NCI-H748 (cell line): Measurements from ENCODE around the gene PTK6.
"Not testable (repeated sequence)": the region's sequence is repeated elsewhere in the genome, so short reads cannot be mapped to it uniquely, and the experiment has no call there.

ENCODE experiments used
- DNase-seq: peaks from one replicate; lab custom pipeline; 2025; ENCODE audit not compliant: unreplicated experiment; lab: John Stamatoyannopoulos, UW

PTK6 gene

DNA sequence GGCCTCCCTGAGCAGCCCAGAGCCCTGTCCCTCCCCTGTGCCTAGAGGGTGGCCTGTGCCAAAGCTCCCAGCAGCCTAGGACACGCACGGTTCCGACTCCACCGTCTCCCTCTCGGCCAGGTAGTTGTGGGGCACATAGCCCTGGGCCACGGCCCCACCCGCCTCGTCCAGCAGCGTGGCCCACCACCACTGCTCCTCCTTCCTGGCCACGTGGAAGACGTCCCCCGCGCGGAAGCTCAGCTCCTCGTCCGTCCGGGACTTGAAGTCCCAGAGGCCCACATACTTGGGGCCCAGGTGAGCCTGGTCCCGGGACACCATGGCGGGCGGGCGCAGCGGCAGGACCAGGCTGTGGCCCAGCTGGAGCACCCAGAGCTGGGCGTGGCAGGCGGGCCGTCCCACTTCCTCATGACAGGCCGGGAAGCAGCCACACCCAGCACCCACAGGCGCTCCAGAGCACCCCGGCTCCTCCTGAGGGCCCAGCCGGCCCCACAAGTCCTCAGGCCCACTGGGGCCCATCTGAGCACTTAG lies at the start of gene PTK6:
Gene PTK6 (minus strand): TSS at position 380 of the 528 bp plus-strand sequence. CDS start 62 bp downstream, at position 318.
- no peak for DNase-seq

- DNase-seq, result no peak
These were observed 49.6 kb upstream of the PTK6 start for GRCh38 chr20:63586797-63587196.

GRCh38 chr20:63585616-63586565 lies 48.7 kb upstream of the PTK6 start:
- DNase-seq, result no peak

- no peak for DNase-seq
These were observed 45.3 kb upstream of the PTK6 start for GRCh38 chr20:63582382-63583063.

DNA sequence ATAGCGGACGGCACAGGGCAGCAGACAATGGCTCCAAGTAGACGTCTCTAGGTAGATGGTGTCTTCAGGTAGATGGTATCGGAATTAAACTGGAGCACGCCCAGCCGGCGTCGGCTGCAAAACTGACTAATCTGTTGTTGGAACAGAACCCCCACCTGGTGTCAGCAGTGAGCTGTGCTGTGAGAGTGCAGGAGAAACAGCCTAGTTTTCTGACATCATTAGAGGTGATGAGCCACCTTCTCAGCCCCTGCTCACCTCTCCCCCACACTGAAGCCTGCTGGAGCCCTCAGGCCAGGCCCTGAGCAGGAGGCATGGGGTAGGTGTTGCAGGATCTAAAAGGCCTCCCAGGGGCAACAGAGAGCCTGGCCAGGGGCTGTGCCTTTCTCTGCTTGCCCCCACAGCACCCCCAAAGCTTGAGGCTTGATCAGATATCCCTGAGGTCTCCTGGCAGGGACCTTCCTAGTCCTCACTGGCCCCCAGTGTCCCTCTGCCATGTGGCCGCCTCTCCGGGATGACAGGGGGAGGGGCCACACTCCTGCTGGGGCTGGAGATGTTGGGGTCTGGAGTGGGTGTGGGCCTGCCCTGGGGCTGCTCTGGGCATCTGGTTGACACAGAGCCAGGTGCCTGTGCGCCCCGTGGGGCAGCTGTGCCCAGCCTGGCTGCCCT lies 43.8 kb upstream of the PTK6 start:
- DNase-seq, result peak; percentile 19

- DNase-seq, result no peak
These were observed 42.0 kb upstream of the PTK6 start for GRCh38 chr20:63579017-63579694.

- DNase-seq, result no peak
These were observed 41.2 kb upstream of the PTK6 start for GRCh38 chr20:63578224-63579016.

- DNase-seq, result no peak
These were observed 40.2 kb upstream of the PTK6 start for GRCh38 chr20:63577317-63577894.

DNA sequence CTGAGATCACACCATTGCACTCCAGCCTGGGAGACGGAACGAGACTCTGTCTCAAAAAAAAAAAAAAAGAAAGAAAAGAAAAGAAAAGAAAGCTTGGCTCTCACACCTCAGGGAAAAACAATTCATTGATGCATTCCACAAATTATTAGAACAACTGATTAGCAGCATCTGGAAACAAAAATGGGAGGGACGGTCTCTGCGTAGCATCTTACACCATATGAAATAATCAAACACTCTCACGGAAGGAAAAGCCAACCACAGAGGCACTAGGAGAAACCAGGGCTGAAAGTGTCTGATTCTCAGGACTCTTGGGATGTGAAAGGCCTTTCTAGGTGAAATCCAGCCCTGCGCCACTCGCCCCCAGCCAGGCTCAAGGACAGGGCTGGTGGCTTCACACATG lies 39.1 kb upstream of the PTK6 start:
- DNase-seq, result no peak

- DNase-seq, result no peak
These were observed 37.9 kb upstream of the PTK6 start for GRCh38 chr20:63574829-63575743.

DNA sequence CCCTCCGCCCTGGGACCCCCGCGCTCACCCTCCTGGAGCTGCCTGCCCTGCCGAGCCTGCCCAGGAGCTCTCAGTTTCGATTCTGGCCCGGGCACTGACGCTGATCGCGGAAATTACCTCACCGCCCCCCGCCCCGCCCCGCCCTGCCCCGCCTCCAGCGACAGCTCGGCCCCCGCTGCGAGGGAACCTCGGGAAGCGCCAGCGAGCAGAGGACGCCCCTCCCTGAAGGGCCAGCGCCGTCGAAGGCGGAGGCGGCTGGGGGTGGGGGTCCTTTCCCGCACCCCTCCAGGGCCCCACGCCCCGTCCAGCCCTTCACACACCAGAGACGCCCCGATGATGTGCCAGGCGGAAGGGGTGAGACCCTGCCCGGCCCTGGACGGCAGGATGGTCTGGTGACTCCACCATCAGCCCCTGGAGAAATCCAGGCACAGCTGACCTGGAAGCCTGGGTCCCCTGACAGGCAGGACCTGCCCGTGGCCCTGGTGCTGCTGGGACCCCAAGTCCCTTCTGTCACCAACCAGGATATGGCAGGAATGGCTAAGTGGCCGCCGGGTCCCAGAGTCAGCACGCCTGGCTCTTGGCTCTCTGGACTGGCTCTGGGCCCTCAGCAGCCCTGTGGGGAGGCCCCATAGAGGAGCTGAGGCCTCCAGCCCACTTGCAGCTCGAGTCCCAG lies 37.1 kb upstream of the PTK6 start, which contains the start of gene HELZ2:
Gene HELZ2 (minus strand): TSS at position 84 of the 673 bp plus-strand sequence. CDS start 1,854 bp downstream, outside the sequence.
- peak; percentile 62 for DNase-seq

- no peak for DNase-seq
These were observed 36.5 kb upstream of the PTK6 start for GRCh38 chr20:63573647-63574131.

DNA sequence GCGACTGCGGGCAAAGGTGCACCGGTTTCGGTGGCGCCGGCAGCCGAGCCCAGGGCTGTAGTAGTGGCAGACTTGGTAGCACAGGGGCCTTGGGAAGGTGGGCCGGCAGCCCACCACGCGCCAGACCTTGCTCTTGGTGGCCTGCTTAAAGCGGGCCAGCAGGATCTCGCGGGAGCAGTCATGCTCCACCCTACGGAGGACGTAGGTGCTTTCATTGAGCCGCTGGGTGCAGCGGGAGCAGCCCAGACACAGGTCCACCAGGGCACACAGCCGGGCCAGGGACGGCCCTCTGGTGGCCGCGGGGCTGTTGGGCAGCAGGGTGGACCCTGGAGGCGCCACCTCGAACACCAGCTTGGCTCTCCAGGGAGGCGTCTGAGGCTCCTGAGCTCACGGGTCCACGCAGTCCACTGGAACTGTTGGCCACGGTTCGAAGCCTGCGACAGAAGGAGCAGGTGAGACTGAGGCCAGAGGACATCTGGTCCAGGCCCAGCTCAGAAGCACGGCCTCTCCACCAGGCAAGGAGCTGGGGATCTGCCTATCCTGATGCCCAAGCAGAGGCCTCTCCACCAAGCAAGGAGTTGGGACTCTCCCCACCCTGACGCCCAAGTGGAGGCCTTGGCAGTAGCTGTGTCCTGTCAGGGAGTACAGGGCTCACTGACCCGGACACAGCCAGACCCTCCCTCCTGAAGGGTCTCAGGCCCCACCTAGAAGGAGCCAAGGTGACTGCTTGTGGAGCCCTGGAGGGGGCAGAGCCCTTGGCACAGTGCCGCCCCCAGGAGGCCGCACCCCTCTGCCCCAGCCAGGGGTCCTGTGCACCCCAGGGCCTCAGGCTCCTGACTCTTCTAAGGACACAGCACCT lies 35.8 kb upstream of the PTK6 start:
- DNase-seq, result no peak

GRCh38 chr20:63572071-63572787 lies 35.1 kb upstream of the PTK6 start:
- no peak for DNase-seq

GRCh38 chr20:63571087-63571478 lies 33.9 kb upstream of the PTK6 start:
- not testable (repeated sequence) for DNase-seq
